ENCODE data around the gene NCOA4.
"Not testable (repeated sequence)": the region's sequence is repeated elsewhere in the genome, so short reads cannot be mapped to it uniquely, and the experiment has no call there.

Gene NCOA4

GRCh38 chr10:46052057-46052790 is 21.8 kb upstream of the NCOA4 start:
- DNase-seq: no peak

GRCh38 chr10:46050941-46051623 is 20.7 kb upstream of the NCOA4 start:
- no peak for DNase-seq

GRCh38 chr10:46049497-46049831 is 19.0 kb upstream of the NCOA4 start:
- DNase-seq: not testable (repeated sequence)

GRCh38 chr10:46048152-46048551 is 17.7 kb upstream of the NCOA4 start:
- DNase-seq: no peak

GRCh38 chr10:46046261-46046660 is 15.8 kb upstream of the NCOA4 start, which contains the start of gene MSMB:
TSS of gene MSMB (minus strand) at chr10:46046269. CDS start at chr10:46046237, 32 bp downstream.
- no peak for DNase-seq

- DNase-seq: no peak
These were observed 12.1 kb upstream of the NCOA4 start for GRCh38 chr10:46042527-46042926.

- no peak for DNase-seq
These were observed 9.6 kb upstream of the NCOA4 start for GRCh38 chr10:46040004-46040403.

- DNase-seq: no peak
These were observed 6.8 kb upstream of the NCOA4 start for GRCh38 chr10:46037107-46037825.

- DNase-seq: no peak
These were observed 5.8 kb upstream of the NCOA4 start for GRCh38 chr10:46035923-46036849.

GRCh38 chr10:46033602-46034011 is 3.2 kb upstream of the NCOA4 start:
- DNase-seq: peak; percentile 75

GRCh38 chr10:46031648-46032532 is 1.5 kb upstream of the NCOA4 start:
- DNase-seq: no peak

- no peak for DNase-seq
These were observed 877 bp downstream of the NCOA4 start for GRCh38 chr10:46029461-46030030.

- peak; percentile 64 for DNase-seq
These were observed 1.6 kb downstream of the NCOA4 start for GRCh38 chr10:46028584-46029460.

GRCh38 chr10:46026106-46026505 is 4.3 kb downstream of the NCOA4 start:
- DNase-seq: no peak

GRCh38 chr10:46025406-46025805 is 5.0 kb downstream of the NCOA4 start:
- no peak for DNase-seq

- no peak for DNase-seq
These were observed 5.5 kb downstream of the NCOA4 start for GRCh38 chr10:46024948-46025347.

- peak; percentile 86 for DNase-seq
These were observed 7.3 kb downstream of the NCOA4 start for GRCh38 chr10:46022978-46023702.

- DNase-seq: no peak
These were observed 10.1 kb downstream of the NCOA4 start for GRCh38 chr10:46020344-46020657.

GRCh38 chr10:46019569-46020343 is 10.7 kb downstream of the NCOA4 start:
- DNase-seq: no peak
